KOPT-K1 (cell line): Measurements from ENCODE around the gene CNR2.
"Not testable (repeated sequence)": the region's sequence is repeated elsewhere in the genome, so short reads cannot be mapped to it uniquely, and the experiment has no call there.

Source experiments
- H3K27ac ChIP-seq: fragments of 200-600 bp; sonication (generic); 2 replicates; pipeline ENCODE4 v1.5.1; 2016; ENCODE audit warnings: antibody characterized with exemption, mild to moderate bottlenecking, low read depth, low read length; ENCODE audit not compliant: poor library complexity, severe bottlenecking
- H3K36me3 ChIP-seq: fragments of 200-600 bp; sonication (generic); 2 replicates; pipeline ENCODE4 v1.5.1; 2017; ENCODE audit warnings: antibody characterized with exemption, mild to moderate bottlenecking, low read length, moderate library complexity; ENCODE audit not compliant: insufficient read depth
- H3K9me3 ChIP-seq: fragments of 200-600 bp; sonication (generic); 2 replicates; pipeline ENCODE4 v1.5.1; 2017; ENCODE audit warnings: antibody characterized with exemption, low read length, mild to moderate bottlenecking; ENCODE audit not compliant: insufficient read depth, poor library complexity, severe bottlenecking

CNR2 gene

GRCh38 chr1:23875382-23875781, 37.8 kb downstream of the CNR2 start:
- Histone ChIP-seq H3K36me3 (peaks cover 5% of the 10 kb centered on the region; the same call in 1 of the 2 replicates), H3K27ac (no peak overlapping the region), H3K9me3 (peaks cover 33% of the 10 kb centered on the region)

DNA sequence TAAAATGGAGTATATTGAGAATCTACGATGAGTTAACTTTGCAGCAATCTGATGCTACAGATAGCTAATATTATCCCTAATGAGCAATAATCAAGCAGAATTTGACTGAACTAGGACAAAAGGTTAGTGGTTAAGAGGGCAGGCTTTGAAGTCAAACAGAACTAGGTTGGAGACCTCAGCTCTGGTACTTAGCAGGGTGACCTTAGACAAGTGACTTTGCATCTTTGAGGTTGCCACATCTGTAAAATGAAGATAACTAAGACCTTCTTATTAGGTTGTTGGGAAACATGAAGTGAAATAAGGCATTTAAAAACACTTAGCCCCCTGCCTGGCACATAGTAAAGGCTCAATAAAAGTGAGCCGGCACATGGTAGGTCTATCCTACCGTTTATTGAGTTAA, 40.7 kb downstream of the CNR2 start:
- Histone ChIP-seq H3K27ac (no peak overlapping the region), H3K9me3 (peaks cover 4% of the 10 kb centered on the region), H3K36me3 (peaks cover 5% of the 10 kb centered on the region; the same call in 1 of the 2 replicates)

GRCh38 chr1:23869051-23869450, 44.1 kb downstream of the CNR2 start:
- Histone ChIP-seq H3K36me3 (no peaks in the 10 kb centered on the region), H3K9me3 (no peaks in the 10 kb centered on the region), H3K27ac (no peak overlapping the region)

GRCh38 chr1:23868557-23869016, 44.6 kb downstream of the CNR2 start:
- Histone ChIP-seq H3K9me3 (no peaks in the 10 kb centered on the region), H3K27ac (no peak overlapping the region), H3K36me3 (no peaks in the 10 kb centered on the region)

GRCh38 chr1:23867895-23868556, 45.1 kb downstream of the CNR2 start, which contains the start of gene FUCA1:
FUCA1 (minus strand) TSS chr1:23868290; CDS start chr1:23868286, 4 bp downstream.
- H3K36me3 ChIP-seq: no peaks in the 10 kb centered on the region
- no peaks in the 10 kb centered on the region for H3K9me3 ChIP-seq
- H3K27ac ChIP-seq: peak within 1 kb of the TSS; percentile 16

DNA sequence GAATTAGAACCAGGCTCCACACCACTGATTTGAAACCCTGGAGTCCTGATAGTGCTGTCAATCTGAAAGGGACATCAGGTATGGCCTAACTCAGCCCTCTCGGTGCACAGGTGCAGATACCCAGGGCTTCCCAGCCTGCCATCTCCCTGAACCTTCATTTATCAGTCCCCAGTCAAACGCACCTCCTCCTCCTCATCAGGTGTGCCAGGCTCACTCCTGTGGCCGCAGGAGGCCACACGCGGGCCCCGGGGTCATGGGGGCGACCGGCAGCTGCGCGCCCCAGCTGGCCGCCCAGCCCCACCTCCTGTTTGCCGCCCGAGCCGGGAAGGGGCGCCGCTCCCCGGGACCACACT, 45.6 kb downstream of the CNR2 start:
- Histone ChIP-seq H3K27ac (peak overlapping the region; percentile 16), H3K36me3 (peaks cover 5% of the 10 kb centered on the region; the same call in 1 of the 2 replicates), H3K9me3 (no peaks in the 10 kb centered on the region)

GRCh38 chr1:23865543-23865930, 47.6 kb downstream of the CNR2 start:
- Histone ChIP-seq H3K36me3 (peaks cover 5% of the 10 kb centered on the region; the same call in 1 of the 2 replicates), H3K9me3 (no peaks in the 10 kb centered on the region), H3K27ac (no peak overlapping the region)

GRCh38 chr1:23864801-23865542, 48.2 kb downstream of the CNR2 start:
- no peaks in the 10 kb centered on the region for H3K9me3 ChIP-seq
- peaks cover 5% of the 10 kb centered on the region; the same call in 1 of the 2 replicates for H3K36me3 ChIP-seq
- no peak overlapping the region for H3K27ac ChIP-seq

- peaks cover 5% of the 10 kb centered on the region; the same call in 1 of the 2 replicates for H3K36me3 ChIP-seq
- no peaks in the 10 kb centered on the region for H3K9me3 ChIP-seq
- no peak overlapping the region for H3K27ac ChIP-seq
Observed at GRCh38 chr1:23862640-23863039, 50.5 kb downstream of the CNR2 start.

- Histone ChIP-seq H3K36me3 (no peaks in the 10 kb centered on the region), H3K9me3 (no peaks in the 10 kb centered on the region), H3K27ac (no peak overlapping the region)
Observed at GRCh38 chr1:23854568-23854967, 58.6 kb downstream of the CNR2 start.

DNA sequence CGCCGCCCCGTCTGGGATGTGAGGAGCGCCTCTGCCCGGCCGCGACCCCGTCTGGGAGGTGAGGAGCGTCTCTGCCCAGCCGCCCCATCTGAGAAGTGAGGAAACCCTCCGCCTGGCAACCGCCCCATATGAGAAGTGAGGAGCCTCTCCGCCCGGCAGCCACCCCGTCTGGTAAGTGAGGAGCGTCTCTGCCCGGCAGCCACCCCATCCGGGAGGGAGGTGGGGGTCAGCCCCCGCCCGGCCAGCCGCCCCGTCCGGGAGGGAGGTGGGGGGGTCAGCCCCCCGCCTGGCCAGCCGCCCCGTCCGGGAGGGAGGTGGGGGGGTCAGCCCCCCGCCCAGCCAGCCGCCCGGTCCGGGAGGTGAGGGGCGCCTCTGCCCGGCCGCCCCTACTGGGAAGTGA, 60.0 kb downstream of the CNR2 start:
- H3K9me3 ChIP-seq, H3K27ac ChIP-seq, H3K36me3 ChIP-seq: not testable (repeated sequence)

DNA sequence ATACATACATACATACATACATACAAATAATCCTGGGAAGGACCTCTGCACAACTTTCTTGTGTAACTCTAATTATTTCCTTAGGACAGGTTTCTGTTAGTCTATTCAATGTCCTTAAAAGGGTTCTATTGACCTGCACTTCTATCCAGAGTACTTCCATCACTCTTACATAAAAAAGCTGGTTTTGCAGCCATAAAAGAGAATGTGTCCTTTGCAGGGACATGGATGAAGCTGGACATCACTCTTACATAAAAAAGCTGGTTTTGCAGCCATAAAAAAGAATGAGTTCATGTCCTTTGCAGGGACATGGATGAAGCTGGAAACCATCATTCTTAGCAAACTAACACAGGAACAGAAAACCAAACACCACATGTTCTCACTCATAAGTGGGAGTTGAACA, 61.8 kb downstream of the CNR2 start:
- peaks cover 15% of the 10 kb centered on the region for H3K9me3 ChIP-seq
- not testable (repeated sequence) for H3K27ac ChIP-seq
- H3K36me3 ChIP-seq: peaks cover 19% of the 10 kb centered on the region; the same call in 1 of the 2 replicates

DNA sequence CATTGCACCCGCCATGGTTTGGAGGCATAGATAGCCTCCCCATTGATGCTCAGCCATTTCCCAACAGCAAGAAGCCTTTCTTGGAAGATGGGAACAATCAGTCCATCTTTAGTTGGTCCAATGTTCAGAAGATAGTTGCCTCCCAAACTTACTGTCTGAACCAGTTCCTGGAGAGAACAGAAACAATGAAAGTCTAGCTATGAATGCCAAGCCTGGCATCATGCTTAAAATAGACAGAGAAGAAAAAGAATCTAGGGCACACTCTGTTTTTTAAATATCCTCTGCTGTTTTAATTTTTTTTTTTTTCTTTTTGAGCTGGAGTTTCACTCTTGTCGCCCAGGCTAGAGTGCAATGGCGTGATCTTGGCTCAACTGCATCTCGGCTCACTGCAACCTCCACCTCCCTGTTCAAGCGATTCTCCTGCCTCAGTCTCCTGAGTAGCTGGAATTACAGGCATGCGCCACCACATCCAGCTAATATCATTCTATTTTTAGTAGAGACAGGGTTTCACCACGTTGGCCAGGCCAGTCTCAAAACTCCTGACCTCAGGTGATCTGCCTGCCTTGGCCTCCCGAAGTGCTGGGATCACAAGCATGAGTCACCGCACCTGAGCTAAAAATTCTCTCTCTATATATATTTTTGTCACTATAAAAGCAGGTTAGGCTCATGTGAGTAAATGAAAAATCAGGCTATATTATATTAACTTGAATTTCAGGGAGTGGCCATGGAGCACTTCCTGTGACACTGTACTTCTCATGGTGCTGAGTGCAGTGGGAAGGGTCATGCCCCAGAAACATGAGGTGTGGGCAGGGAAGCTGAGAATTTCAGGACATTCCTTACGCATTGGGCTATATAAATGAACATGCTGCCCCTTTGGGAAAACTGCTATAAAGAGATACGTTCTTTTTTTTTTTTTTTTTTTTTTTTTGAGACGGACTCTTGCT, 64.2 kb downstream of the CNR2 start:
- no peak overlapping the region for H3K27ac ChIP-seq
- H3K9me3 ChIP-seq: peaks cover 15% of the 10 kb centered on the region
- peaks cover 25% of the 10 kb centered on the region; the same call in 1 of the 2 replicates for H3K36me3 ChIP-seq

DNA sequence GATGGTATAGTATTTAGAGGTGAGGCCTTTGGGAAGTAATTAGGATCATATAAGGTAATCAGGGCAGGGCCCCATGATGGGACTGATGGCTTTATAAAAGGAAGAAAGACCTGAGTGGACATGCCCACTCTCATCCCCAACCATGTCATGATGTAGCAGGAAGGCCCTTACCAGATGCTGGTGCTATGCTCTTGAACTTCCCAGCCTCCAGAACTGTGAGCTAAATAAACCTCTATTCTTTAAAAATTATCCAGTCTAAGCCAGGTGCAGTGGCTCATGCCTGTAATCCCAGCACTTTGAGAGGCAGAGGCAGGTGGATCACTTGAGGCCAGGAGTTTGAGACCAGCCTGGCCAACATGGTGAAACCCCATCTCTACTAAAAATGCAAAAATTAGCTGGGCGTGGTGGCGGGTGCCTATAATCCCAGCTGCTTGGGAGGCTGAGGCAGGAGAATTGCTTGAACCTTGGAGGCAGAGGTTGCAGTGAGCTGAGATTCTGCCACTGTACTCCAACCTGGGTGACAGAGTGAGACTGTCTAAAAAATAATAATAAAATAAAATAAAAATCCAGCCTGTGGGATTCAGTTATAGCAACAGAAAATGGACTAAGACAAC, 65.6 kb downstream of the CNR2 start:
- H3K27ac ChIP-seq: not testable (repeated sequence)
- H3K9me3 ChIP-seq: peaks cover 15% of the 10 kb centered on the region
- H3K36me3 ChIP-seq: peaks cover 25% of the 10 kb centered on the region; the same call in 1 of the 2 replicates
